ENCODE results near the gene API5. TPM values are rescaled to one million over a fixed set of nuclear protein-coding genes. Genes with fewer than 3 reads are reported as not detected.
A peak's percentile ranks its signal among the peaks of the same experiment; 100 is the strongest.

API5 gene
- total and polyA plus RNA-seq, 10 of the 15 experiments (the other 5 are each of a cell fraction or from before 2014, with no cell fraction given): 52.0 to 193 (median 106) TPM

DNA sequence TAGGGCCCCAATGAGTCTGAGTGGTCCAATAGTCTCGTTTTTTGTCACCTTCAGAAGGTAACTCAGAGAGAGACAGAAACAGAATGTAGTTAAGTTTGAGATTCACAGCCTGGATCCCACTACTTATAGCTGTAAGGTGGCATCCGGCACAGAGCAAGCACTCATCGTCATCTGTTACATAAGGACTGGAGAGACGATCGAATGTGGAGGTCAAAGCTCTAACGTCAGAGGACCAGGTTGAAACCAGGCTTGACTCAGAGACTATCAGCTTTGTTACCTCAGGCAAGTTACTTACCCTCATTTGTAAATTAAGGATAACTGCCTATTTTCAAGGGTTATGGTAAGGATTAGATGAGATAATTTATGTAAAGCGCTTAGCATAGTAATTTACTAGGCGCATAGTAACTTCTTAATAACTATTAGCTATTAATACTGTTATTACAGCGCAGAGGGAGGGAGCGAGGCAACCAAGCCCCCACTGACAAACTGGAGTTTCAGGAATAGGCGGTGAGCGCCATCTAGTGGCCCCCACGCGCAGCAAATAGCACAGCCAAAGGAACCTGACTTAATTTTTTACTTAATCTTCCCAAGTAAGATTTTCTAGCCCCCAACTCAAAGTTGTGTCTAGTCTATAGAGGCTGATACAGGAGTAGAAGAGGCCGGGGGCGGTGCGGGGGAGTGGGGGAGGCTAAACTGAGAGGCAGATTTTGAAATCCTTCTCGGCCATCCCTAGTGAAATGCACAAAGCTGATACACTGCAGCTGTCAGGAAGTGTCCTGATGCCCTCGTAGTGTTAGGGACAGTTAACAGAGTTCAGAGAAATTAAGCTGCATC is 29.0 kb upstream of the API5 start:
- peak; percentile 41 for FAIRE-seq
- RAD21 ChIA-PET (ENCODE audit: unreplicated experiment): interaction anchor here (0.7 to 2.0 kb wide), 14 partner anchors 16 to 758 kb away, joined by 3 to 7 read pairs (median 4); no protein-coding TSS in a partner anchor
- POLR2A ChIA-PET: interaction anchor here (1.2 kb wide), 1 partner anchor 9 kb away, joined by 3 read pairs; no protein-coding TSS in a partner anchor
- Histone ChIP-seq H4K20me1 (ENCODE audit: control insufficient read depth, insufficient read depth) (no peaks in the 10 kb centered on the region), H3K4me1 (ENCODE audit: control insufficient read depth, insufficient read depth, low read length) (no peaks in the 10 kb centered on the region), H3K27ac (ENCODE audit: control insufficient read depth, insufficient read depth) (no peak overlapping the region), H3K4me2 (ENCODE audit: control insufficient read depth, insufficient read depth) (no peak overlapping the region), H3K79me2 (ENCODE audit: control insufficient read depth, insufficient read depth, low read length) (no peaks in the 10 kb centered on the region), H3K9me3 (replicated peaks; ENCODE audit: control insufficient read depth, insufficient read depth, low read length) (no peaks in the 10 kb centered on the region), H3K9ac (ENCODE audit: control insufficient read depth, insufficient read depth, low read length) (no peak overlapping the region), H3K27me3 (replicated peaks in 1 of 2; ENCODE audit: control insufficient read depth in 2 of 2, insufficient read depth in 2 of 2, low read length in 1 of 2) (no peaks in the 10 kb centered on the region; a peak in 1 of 4 replicates), H2AFZ (ENCODE audit: control insufficient read depth, low read depth, low read length) (no peak overlapping the region), H3K36me3 (ENCODE audit: control insufficient read depth in 2 of 2, insufficient read depth in 2 of 2, low read length in 1 of 2) (no peaks in the 10 kb centered on the region), H3K4me3 (no peak overlapping the region)
- intact Hi-C loops (cut with micrococcal nuclease; ENCODE audit: unreplicated experiment): loop anchor here (1.0 to 5.0 kb wide), 3 partner anchors 311 to 756 kb away; no protein-coding TSS in a partner anchor
- SMC1A ChIA-PET (ENCODE audit: uncharacterized antibody, unreplicated experiment): interaction anchor here (0.8 to 3.7 kb wide), 13 partner anchors 110 to 758 kb away, joined by 3 to 18 read pairs (median 4); no protein-coding TSS in a partner anchor
- DNase-seq (ENCODE audit: low read depth, low spot score): no peak
- no TSS peak for BruUV-seq (replicated peaks)
- in situ Hi-C loops (cut with MboI): loop anchor here (5.0 kb wide), 2 partner anchors 506 to 1821 kb away; no protein-coding TSS in a partner anchor
- ATAC-seq: peak; percentile 89
- 14% methylated on average over 19 of the region's 19 CpGs for WGBS (ENCODE audit: insufficient coverage, insufficient replicate concordance, low lambda C conversion rate, missing lambda C conversion rate)
- CTCF ChIA-PET: interaction anchor here (0.6 to 3.7 kb wide), 46 partner anchors 9 to 1870 kb away, joined by 3 to 39 read pairs (median 4); partner anchors contain the start of gene TTC17
- TF ChIP-seq RAD21 (IDR thresholded peaks at IDR 0.05; ENCODE audit: insufficient read depth, low read depth, low read length) (peak; percentile 78), YY1 (IDR thresholded peaks at IDR 0.05; ENCODE audit: low read depth, low read length) (0 out of 2 replicates have a peak, but pooled peaks have one; percentile 14), SMC3 (IDR thresholded peaks at IDR 0.05; ENCODE audit: borderline replicate concordance, low read length) (peak; percentile 61), NFXL1 (IDR thresholded peaks at IDR 0.05; ENCODE audit: borderline replicate concordance) (no peak), IRF4 (IDR thresholded peaks at IDR 0.05; ENCODE audit: low read depth, low read length) (no peak)
- TF ChIP-seq, protein P1, sequence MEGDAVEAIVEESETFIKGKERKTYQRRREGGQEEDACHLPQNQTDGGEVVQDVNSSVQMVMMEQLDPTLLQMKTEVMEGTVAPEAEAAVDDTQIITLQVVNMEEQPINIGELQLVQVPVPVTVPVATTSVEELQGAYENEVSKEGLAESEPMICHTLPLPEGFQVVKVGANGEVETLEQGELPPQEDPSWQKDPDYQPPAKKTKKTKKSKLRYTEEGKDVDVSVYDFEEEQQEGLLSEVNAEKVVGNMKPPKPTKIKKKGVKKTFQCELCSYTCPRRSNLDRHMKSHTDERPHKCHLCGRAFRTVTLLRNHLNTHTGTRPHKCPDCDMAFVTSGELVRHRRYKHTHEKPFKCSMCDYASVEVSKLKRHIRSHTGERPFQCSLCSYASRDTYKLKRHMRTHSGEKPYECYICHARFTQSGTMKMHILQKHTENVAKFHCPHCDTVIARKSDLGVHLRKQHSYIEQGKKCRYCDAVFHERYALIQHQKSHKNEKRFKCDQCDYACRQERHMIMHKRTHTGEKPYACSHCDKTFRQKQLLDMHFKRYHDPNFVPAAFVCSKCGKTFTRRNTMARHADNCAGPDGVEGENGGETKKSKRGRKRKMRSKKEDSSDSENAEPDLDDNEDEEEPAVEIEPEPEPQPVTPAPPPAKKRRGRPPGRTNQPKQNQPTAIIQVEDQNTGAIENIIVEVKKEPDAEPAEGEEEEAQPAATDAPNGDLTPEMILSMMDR (IDR thresholded peaks at IDR 0.05 in 2 of 3, conservative IDR thresholded peaks at IDR 0.05 in 1 of 3; ENCODE audit: control insufficient read depth in 2 of 3, extremely low read depth in 1 of 3, insufficient read depth in 1 of 3, low read depth in 3 of 3, low read length in 3 of 3): peak; percentile 79 to 84 (median 84)
